NCI-H510A (cell line): Measurements from ENCODE around the gene CFHR4.
"Not testable (repeated sequence)": the region's sequence is repeated elsewhere in the genome, so short reads cannot be mapped to it uniquely, and the experiment has no call there.

Experiments used
- DNase-seq: peaks from one replicate; lab custom pipeline; 2025; lab: John Stamatoyannopoulos, UW

Gene CFHR4

GRCh38 chr1:196941474-196941873 lies 53.6 kb downstream of the CFHR4 start:
- not testable (repeated sequence) for DNase-seq

- not testable (repeated sequence) for DNase-seq
Observed at GRCh38 chr1:196943568-196943967, 55.7 kb downstream of the CFHR4 start, which contains the start of gene CFHR2. TSS of gene CFHR2 (plus strand) at chr1:196943738. CDS start at chr1:196943881, 143 bp downstream.

GRCh38 chr1:196951711-196952394 lies 64.0 kb downstream of the CFHR4 start:
- DNase-seq = no peak

- DNase-seq = no peak
Observed at GRCh38 chr1:196954778-196955177, 66.9 kb downstream of the CFHR4 start.

GRCh38 chr1:196955926-196956325 lies 68.1 kb downstream of the CFHR4 start:
- no peak for DNase-seq

- no peak for DNase-seq
Observed at GRCh38 chr1:196960854-196961253, 73.0 kb downstream of the CFHR4 start.
